B cell (primary cell): ENCODE data around the gene FBXO9. TPM values are rescaled to one million over a fixed set of nuclear protein-coding genes. Genes with fewer than 3 reads are reported as not detected.

ENCODE experiments used
- ATAC-seq: fragments of 200-7000 bp; cut with Tn5 transposase; one replicate; pipeline ENCODE4 v1.10.0; 2021; ENCODE audit warnings: low read depth, mild to moderate bottlenecking, moderate number of reproducible peaks, moderate library complexity
- CTCF ChIA-PET: fragments of 350-600 bp; sonication (Branson Sonifier 250); formaldehyde crosslinking; loops from one replicate; lab custom pipeline; 2021; ENCODE audit warnings: antibody characterized with exemption, inconsistent platforms; lab: Charles Lee
- POLR2A ChIA-PET: fragments of 350-600 bp; sonication (Branson Sonifier 250); formaldehyde crosslinking; loops from one replicate; lab custom pipeline; 2021; ENCODE audit warnings: antibody characterized with exemption; lab: Charles Lee
- DNase-seq: peaks from one replicate; pipeline ENCODE4 v3.0.0; 2013
- H2AFZ ChIP-seq: 2 replicates; pipeline ENCODE4 v1.6.1; 2012; ENCODE audit warnings: mild to moderate bottlenecking, low read depth, low read length; ENCODE audit not compliant: insufficient read depth, poor library complexity, severe bottlenecking
- H3K27ac ChIP-seq, 2 donors: 1 replicate in 1 of 2; 2 replicates in 1 of 2; pipeline ENCODE4 v1.5.1; 2012 to 2013; ENCODE audit warnings: low read length in 2 of 2, mild to moderate bottlenecking in 2 of 2, moderate library complexity in 1 of 2
- H3K27me3 ChIP-seq, 4 experiments: fragments of 200-600 bp in 1 of 4; sonication (generic) in 1 of 4; replicated peaks in 1 of 4; 1 replicate in 2 of 4; 2 replicates in 2 of 4; pipeline versions ENCODE4 v1.6.1 to v1.7.0; 2013 to 2016; ENCODE audit warnings: low read length in 3 of 4, mild to moderate bottlenecking in 2 of 4, mixed read lengths in 1 of 4, moderate library complexity in 1 of 4; ENCODE audit not compliant: insufficient read depth in 4 of 4, control insufficient read depth in 3 of 4; ENCODE audit errors: control extremely low read depth in 1 of 4
- H3K36me3 ChIP-seq, 2 experiments: replicated peaks in 1 of 2; 1 replicate in 1 of 2; 2 replicates in 1 of 2; pipeline versions ENCODE4 v1.6.1 to v1.7.1; 2013; ENCODE audit warnings: low read length in 1 of 2; ENCODE audit not compliant: insufficient read depth in 2 of 2, control insufficient read depth in 1 of 2; ENCODE audit errors: control extremely low read depth in 1 of 2, extremely low read depth in 1 of 2
- H3K4me1 ChIP-seq, 2 donors: fragments of 200-600 bp in 1 of 2; sonication (generic) in 1 of 2; 1 replicate in 1 of 2; 2 replicates in 1 of 2; pipeline versions ENCODE4 v1.5.1 to v1.6.1; 2013 to 2017; ENCODE audit warnings: low read length in 2 of 2; ENCODE audit not compliant: control insufficient read depth in 2 of 2, insufficient read depth in 2 of 2
- H3K4me2 ChIP-seq: replicated peaks from 2 replicates; pipeline ENCODE3; 2012; ENCODE audit warnings: mild to moderate bottlenecking, low read depth, low read length; ENCODE audit not compliant: poor library complexity, severe bottlenecking
- H3K4me3 ChIP-seq, 5 experiments: fragments of 200-600 bp in 1 of 5; sonication (generic) in 1 of 5; 1 replicate in 3 of 5; 2 replicates in 2 of 5; pipeline versions ENCODE4 v1.5.1 to v1.7.0; 2011 to 2016; ENCODE audit warnings: low read length in 4 of 5, mild to moderate bottlenecking in 4 of 5, low read depth in 2 of 5, control low read depth in 1 of 5, moderate library complexity in 1 of 5; ENCODE audit not compliant: insufficient read depth in 1 of 5; ENCODE audit errors: control extremely low read depth in 1 of 5, extremely low read depth in 1 of 5
- H3K79me2 ChIP-seq: fragments of 200-600 bp; sonication (generic); one replicate; pipeline ENCODE4 v1.6.0; 2016; ENCODE audit warnings: low read length; ENCODE audit not compliant: control insufficient read depth, insufficient read depth
- H3K9ac ChIP-seq: fragments of 200-600 bp; sonication (generic); 2 replicates; pipeline ENCODE4 v1.6.1; 2017; ENCODE audit warnings: mild to moderate bottlenecking, low read length, moderate library complexity
- H3K9me3 ChIP-seq, 3 donors: one replicate each; pipeline versions ENCODE4 v1.6.1 to v1.7.1; 2013; ENCODE audit warnings: low read length in 2 of 3; ENCODE audit not compliant: control insufficient read depth in 2 of 3, insufficient read depth in 1 of 3; ENCODE audit errors: control extremely low read depth in 1 of 3
- H4K20me1 ChIP-seq: 2 replicates; pipeline ENCODE4 v1.6.0; 2012; ENCODE audit warnings: mild to moderate bottlenecking, low read length; ENCODE audit not compliant: insufficient read depth, control insufficient read depth, poor library complexity, severe bottlenecking
- H3K27ac Mint-ChIP-seq: one replicate; pipeline ENCODE4 v1.8.0; 2021; ENCODE audit warnings: mixed read lengths
- H3K27me3 Mint-ChIP-seq: one replicate; pipeline ENCODE4 v1.8.0; 2021; ENCODE audit warnings: mixed read lengths
- H3K4me1 Mint-ChIP-seq: one replicate; pipeline ENCODE4 v1.8.0; 2021; ENCODE audit warnings: mixed read lengths
- H3K4me3 Mint-ChIP-seq: one replicate; pipeline ENCODE4 v1.8.0; 2021; ENCODE audit warnings: mixed read lengths
- H3K9me3 Mint-ChIP-seq: one replicate; pipeline ENCODE4 v1.8.0; 2022; ENCODE audit warnings: mixed read lengths; ENCODE audit not compliant: insufficient read depth
- CTCF ChIP-seq: fragments of 200-600 bp; IDR thresholded peaks from one replicate; pipeline ENCODE4 v1.8.0; 2022; ENCODE audit warnings: antibody characterized with exemption, mild to moderate bottlenecking
- EZH2 ChIP-seq: IDR thresholded peaks from 2 replicates; pipeline ENCODE4 v1.6.1; 2012; ENCODE audit warnings: borderline replicate concordance, low read depth, mild to moderate bottlenecking, moderate library complexity, low read length; ENCODE audit not compliant: insufficient read depth, poor library complexity, severe bottlenecking
- WGBS: methylation state at CpG from one replicate; pipeline ENCODE4 v1.1.5; 2013; ENCODE audit warnings: missing lambda C conversion rate; ENCODE audit not compliant: insufficient coverage; 5-methylcytosine and 5-hydroxymethylcytosine counted together
- intact Hi-C: fragments of 100-400 bp; cut with micrococcal nuclease; formaldehyde crosslinking; loops from one replicate; pipeline ENCODE4 v1.10.0; 2022
- polyA plus RNA-seq: library from polyadenylated mRNA; depleted of rRNA; stranded (reverse); fragments of >200 nt; gene quantifications from 2 replicates; pipeline ENCODE4 v1.2.3, GENCODE V29; 2012
- total RNA-seq, 2 donors: library from RNA; stranded (reverse); fragments of 120-200 nt in 1 of 2; gene quantifications; 1 replicate in 1 of 2; 2 replicates in 1 of 2; pipeline versions ENCODE4 v1.2.3 to v1.2.4, GENCODE V29; 2013 to 2022

Gene FBXO9
- total and polyA plus RNA-seq, 2 donors (not counting 1 experiment from before 2014, with no cell fraction given) = 105 TPM

GRCh38 chr6:53043581-53043980, 21.6 kb upstream of the FBXO9 start:
- Mint-ChIP-seq H3K9me3 (no peaks in the 10 kb centered on the region), H3K4me1 (peaks cover 10% of the 10 kb centered on the region), H3K27ac (no peak overlapping the region), H3K4me3 (no peak overlapping the region), H3K27me3 (no peaks in the 10 kb centered on the region)
- Histone ChIP-seq H3K4me1 (peaks cover 0 to 4% of the 10 kb centered on the region in 2 donors), H3K79me2 (no peaks in the 10 kb centered on the region), H4K20me1 (no peaks in the 10 kb centered on the region), H2AFZ (no peak overlapping the region), H3K4me2 (no peak overlapping the region), H3K9me3 (no peaks in the 10 kb centered on the region), H3K27ac (no peak overlapping the region), H3K4me3 (no peak overlapping the region), H3K36me3 (peaks cover 0 to 28% of the 10 kb centered on the region in 2 experiments), H3K27me3 (no peaks in the 10 kb centered on the region), H3K9ac (no peak overlapping the region)
- ChIA-PET POLR2A (no interaction called here), CTCF (interaction anchor here (0.6 to 1.3 kb wide), 2 partner anchors 19 to 284 kb away, joined by 3 to 4 read pairs; no protein-coding TSS in a partner anchor)
- intact Hi-C loops = no loop called here
- DNase-seq = no peak
- ATAC-seq = no peak
- TF ChIP-seq EZH2 = no peak
- no peak for TF ChIP-seq CTCF

- Mint-ChIP-seq H3K4me3 (no peak overlapping the region), H3K4me1 (peaks cover 15% of the 10 kb centered on the region), H3K9me3 (no peaks in the 10 kb centered on the region), H3K27ac (no peak overlapping the region), H3K27me3 (no peaks in the 10 kb centered on the region)
- Histone ChIP-seq H3K27me3 (no peaks in the 10 kb centered on the region), H3K4me3 (no peak overlapping the region), H2AFZ (no peak overlapping the region), H3K27ac (no peak overlapping the region), H3K79me2 (no peaks in the 10 kb centered on the region), H3K9me3 (no peaks in the 10 kb centered on the region), H3K4me1 (peaks cover 0 to 7% of the 10 kb centered on the region in 2 donors), H4K20me1 (no peaks in the 10 kb centered on the region), H3K9ac (no peak overlapping the region), H3K36me3 (peaks cover 0 to 25% of the 10 kb centered on the region in 2 experiments), H3K4me2 (no peak overlapping the region)
- CTCF ChIA-PET = no interaction called here
- intact Hi-C loops = no loop called here
- TF ChIP-seq EZH2 = no peak
- no peak for TF ChIP-seq CTCF
- POLR2A ChIA-PET = no interaction called here
- DNase-seq = no peak
- WGBS = 95% methylated on average over 4 of the region's 4 CpGs
- ATAC-seq = no peak
These were observed 21.1 kb upstream of the FBXO9 start for GRCh38 chr6:53044071-53044470.
